Measurements from ENCODE around the gene C11orf87.

GRCh38 chr11:109439684-109440083 lies 17.7 kb downstream of the C11orf87 start:
- TF ChIP-seq, protein P1, sequence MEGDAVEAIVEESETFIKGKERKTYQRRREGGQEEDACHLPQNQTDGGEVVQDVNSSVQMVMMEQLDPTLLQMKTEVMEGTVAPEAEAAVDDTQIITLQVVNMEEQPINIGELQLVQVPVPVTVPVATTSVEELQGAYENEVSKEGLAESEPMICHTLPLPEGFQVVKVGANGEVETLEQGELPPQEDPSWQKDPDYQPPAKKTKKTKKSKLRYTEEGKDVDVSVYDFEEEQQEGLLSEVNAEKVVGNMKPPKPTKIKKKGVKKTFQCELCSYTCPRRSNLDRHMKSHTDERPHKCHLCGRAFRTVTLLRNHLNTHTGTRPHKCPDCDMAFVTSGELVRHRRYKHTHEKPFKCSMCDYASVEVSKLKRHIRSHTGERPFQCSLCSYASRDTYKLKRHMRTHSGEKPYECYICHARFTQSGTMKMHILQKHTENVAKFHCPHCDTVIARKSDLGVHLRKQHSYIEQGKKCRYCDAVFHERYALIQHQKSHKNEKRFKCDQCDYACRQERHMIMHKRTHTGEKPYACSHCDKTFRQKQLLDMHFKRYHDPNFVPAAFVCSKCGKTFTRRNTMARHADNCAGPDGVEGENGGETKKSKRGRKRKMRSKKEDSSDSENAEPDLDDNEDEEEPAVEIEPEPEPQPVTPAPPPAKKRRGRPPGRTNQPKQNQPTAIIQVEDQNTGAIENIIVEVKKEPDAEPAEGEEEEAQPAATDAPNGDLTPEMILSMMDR (IDR thresholded peaks at IDR 0.05), result no peak
- no peak for TF ChIP-seq POLR2A (IDR thresholded peaks at IDR 0.05)
